Neuronal stem cell (in vitro differentiated cells): ENCODE results near the gene PDE8A.

Source experiments
- DNase-seq: peaks from one replicate; pipeline ENCODE4 v3.0.0-alpha.2; 2013; ENCODE audit warnings: low spot score
- H2AFZ ChIP-seq: one replicate; pipeline ENCODE4 v1.6.1; 2013; ENCODE audit warnings: mild to moderate bottlenecking, low read length, inconsistent platforms
- H2AK5ac ChIP-seq: 2 replicates; pipeline ENCODE4 v1.6.1; 2013; ENCODE audit warnings: low read depth, mild to moderate bottlenecking, inconsistent platforms, low read length, moderate library complexity, mixed read lengths
- H2BK120ac ChIP-seq: 2 replicates; pipeline ENCODE4 v1.6.1; 2013; ENCODE audit warnings: low read depth, mild to moderate bottlenecking, inconsistent platforms, low read length, moderate library complexity, mixed read lengths
- H2BK12ac ChIP-seq: one replicate; pipeline ENCODE4 v1.6.1; 2013; ENCODE audit warnings: low read length, inconsistent platforms
- H2BK15ac ChIP-seq: 2 replicates; pipeline ENCODE4 v1.6.1; 2013; ENCODE audit warnings: mild to moderate bottlenecking, low read length, inconsistent platforms, mixed read lengths
- H2BK5ac ChIP-seq: one replicate; pipeline ENCODE4 v1.6.1; 2013; ENCODE audit warnings: inconsistent platforms, mild to moderate bottlenecking, low read length, moderate library complexity
- H3K14ac ChIP-seq: one replicate; pipeline ENCODE4 v1.6.1; 2013; ENCODE audit warnings: low read length, inconsistent platforms
- H3K18ac ChIP-seq: 2 replicates; pipeline ENCODE4 v1.6.1; 2013; ENCODE audit warnings: low read length, inconsistent platforms
- H3K23ac ChIP-seq: 2 replicates; pipeline ENCODE4 v1.6.1; 2013; ENCODE audit warnings: low read depth, mild to moderate bottlenecking, mixed read lengths, low read length, inconsistent platforms; ENCODE audit not compliant: poor library complexity
- H3K27ac ChIP-seq: replicated peaks from 3 replicates; pipeline ENCODE4 v1.5.1; 2013; ENCODE audit warnings: low read length, inconsistent platforms
- H3K27me3 ChIP-seq, 3 experiments: 2 replicates each; pipeline ENCODE4 v1.6.1; 2013; ENCODE audit warnings: low read length in 3 of 3, mild to moderate bottlenecking in 2 of 3, inconsistent platforms in 1 of 3, low read depth in 1 of 3, mixed read lengths in 1 of 3, moderate library complexity in 1 of 3; ENCODE audit not compliant: control insufficient read depth in 3 of 3, insufficient read depth in 3 of 3
- H3K36me3 ChIP-seq, 2 donors: replicated peaks in 1 of 2; 2 replicates each; pipeline ENCODE4 v1.6.1; 2013; ENCODE audit warnings: low read length in 2 of 2; ENCODE audit not compliant: control insufficient read depth in 2 of 2, insufficient read depth in 2 of 2
- H3K4ac ChIP-seq: 2 replicates; pipeline ENCODE4 v1.6.1; 2013; ENCODE audit warnings: inconsistent platforms, mild to moderate bottlenecking, low read length, moderate library complexity
- H3K4me1 ChIP-seq, 2 donors: 1 replicate in 1 of 2; 2 replicates in 1 of 2; pipeline ENCODE4 v1.6.1; 2013; ENCODE audit warnings: low read length in 2 of 2, low read depth in 1 of 2; ENCODE audit not compliant: control insufficient read depth in 2 of 2, insufficient read depth in 1 of 2
- H3K4me2 ChIP-seq: one replicate; pipeline ENCODE4 v1.6.1; 2013; ENCODE audit warnings: mild to moderate bottlenecking, low read length, inconsistent platforms; ENCODE audit not compliant: insufficient read depth, poor library complexity, severe bottlenecking
- H3K4me3 ChIP-seq, 2 donors: 2 replicates each; pipeline ENCODE4 v1.5.1; 2013; ENCODE audit warnings: low read length in 2 of 2, mild to moderate bottlenecking in 2 of 2, inconsistent platforms in 1 of 2, moderate library complexity in 1 of 2
- H3K79me1 ChIP-seq: one replicate; pipeline ENCODE4 v1.6.1; 2013; ENCODE audit warnings: low read depth, mild to moderate bottlenecking, inconsistent platforms, low read length, moderate library complexity
- H3K9ac ChIP-seq: one replicate; pipeline ENCODE4 v1.6.1; 2013; ENCODE audit warnings: mild to moderate bottlenecking, low read depth, low read length, inconsistent platforms; ENCODE audit not compliant: poor library complexity
- H3K9me3 ChIP-seq, 2 donors: replicated peaks in 1 of 2; 2 replicates each; pipeline versions ENCODE3 to v1.6.1; 2013; ENCODE audit warnings: low read length in 2 of 2, mild to moderate bottlenecking in 2 of 2, inconsistent platforms in 1 of 2, low read depth in 1 of 2, mixed read lengths in 1 of 2, moderate library complexity in 1 of 2; ENCODE audit not compliant: control insufficient read depth in 2 of 2, insufficient read depth in 1 of 2
- H4K8ac ChIP-seq: one replicate; pipeline ENCODE4 v1.6.1; 2013; ENCODE audit warnings: low read depth, mild to moderate bottlenecking, inconsistent platforms, low read length, moderate library complexity
- H4K91ac ChIP-seq: one replicate; pipeline ENCODE4 v1.6.1; 2013; ENCODE audit warnings: low read length, low read depth, mild to moderate bottlenecking, inconsistent platforms; ENCODE audit not compliant: poor library complexity
- WGBS, 2 donors: extraction: QIAGEN DNeasy Blood & Tissue Kit; methylation state at CpG; one replicate each; pipeline ENCODE4 v1.1.7; 2013; ENCODE audit warnings: missing lambda C conversion rate in 2 of 2, mixed read lengths in 1 of 2; ENCODE audit not compliant: insufficient read length in 2 of 2, insufficient replicate concordance in 1 of 2; ENCODE audit errors: extremely low coverage in 2 of 2; 5-methylcytosine and 5-hydroxymethylcytosine counted together

Gene PDE8A

GRCh38 chr15:85149465-85150129, 167.9 kb downstream of the PDE8A start:
- Histone ChIP-seq H3K4me3 (no peak overlapping the region), H3K27me3 (no peaks in the 10 kb centered on the region), H2BK5ac (no peak overlapping the region), H3K14ac (no peak overlapping the region), H3K4ac (no peak overlapping the region), H3K9ac (no peak overlapping the region), H3K79me1 (no peaks in the 10 kb centered on the region), H3K36me3 (no peaks in the 10 kb centered on the region), H2AK5ac (no peak overlapping the region), H2BK15ac (no peak overlapping the region), H3K9me3 (no peaks in the 10 kb centered on the region), H2AFZ (no peak overlapping the region), H3K18ac (no peak overlapping the region), H3K27ac (no peak overlapping the region), H3K4me1 (no peaks in the 10 kb centered on the region), H2BK120ac (no peak overlapping the region), H4K91ac (no peak overlapping the region), H2BK12ac (no peak overlapping the region), H4K8ac (no peak overlapping the region), H3K23ac (no peak overlapping the region), H3K4me2 (no peak overlapping the region)
- WGBS, 2 donors = no CpG with 5 or more reads among the region's 5 CpGs
- no peak for DNase-seq

DNA sequence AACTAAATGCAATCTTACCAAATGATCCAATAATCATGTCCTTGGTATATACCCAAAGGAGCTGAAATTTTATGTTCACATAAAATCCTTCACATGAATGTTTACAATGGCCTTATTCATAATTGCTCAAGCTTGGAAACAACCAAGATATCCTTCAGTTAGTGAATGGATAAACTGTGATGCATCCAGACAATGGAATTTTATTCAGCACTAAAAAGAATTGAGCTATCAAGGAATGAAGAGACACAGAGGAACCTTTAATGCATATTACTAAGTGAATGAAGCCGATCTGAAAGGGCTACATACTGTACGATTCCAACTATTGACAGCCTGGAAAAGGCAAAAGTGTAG, 168.4 kb downstream of the PDE8A start:
- no CpG with 5 or more reads among the region's 2 CpGs for WGBS, 2 donors
- no peak overlapping the region for H3K9ac ChIP-seq
- H2BK120ac ChIP-seq = no peak overlapping the region
- H3K4me3 ChIP-seq = no peak overlapping the region
- no peak overlapping the region for H4K8ac ChIP-seq
- H2AK5ac ChIP-seq = no peak overlapping the region
- no peak overlapping the region for H3K18ac ChIP-seq
- H3K4ac ChIP-seq = no peak overlapping the region
- H3K27ac ChIP-seq = no peak overlapping the region
- H3K79me1 ChIP-seq = no peaks in the 10 kb centered on the region
- no peaks in the 10 kb centered on the region for H3K4me1 ChIP-seq
- no peak overlapping the region for H2BK5ac ChIP-seq
- no peak overlapping the region for H2BK12ac ChIP-seq
- no peak overlapping the region for H3K4me2 ChIP-seq
- no peak overlapping the region for H2BK15ac ChIP-seq
- H3K27me3 ChIP-seq = no peaks in the 10 kb centered on the region
- H3K36me3 ChIP-seq = no peaks in the 10 kb centered on the region
- no peak overlapping the region for H3K14ac ChIP-seq
- H4K91ac ChIP-seq = no peak overlapping the region
- no peaks in the 10 kb centered on the region for H3K9me3 ChIP-seq
- DNase-seq = no peak
- no peak overlapping the region for H3K23ac ChIP-seq
- H2AFZ ChIP-seq = no peak overlapping the region

DNA sequence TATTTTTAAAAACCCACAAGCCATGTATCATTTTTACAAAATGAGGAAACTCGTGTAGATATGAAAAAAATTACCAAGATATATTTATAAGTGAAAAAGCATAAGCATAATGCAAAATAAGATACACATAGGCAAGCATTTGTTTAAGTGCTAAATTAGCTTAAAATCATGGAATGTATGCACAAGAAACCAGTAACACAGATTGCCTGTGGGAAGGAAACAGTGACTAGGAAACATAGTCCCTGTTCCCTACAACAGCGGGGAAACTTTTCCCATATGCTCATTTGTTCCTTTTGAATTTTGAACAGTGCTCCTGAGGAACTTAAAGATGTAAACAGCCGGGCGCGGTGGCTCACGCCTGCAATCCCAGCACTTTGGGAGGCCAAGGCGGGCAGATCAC, 169.5 kb downstream of the PDE8A start:
- no peak overlapping the region for H3K27ac ChIP-seq
- no peak overlapping the region for H3K23ac ChIP-seq
- no peak overlapping the region for H2BK5ac ChIP-seq
- H3K4ac ChIP-seq = no peak overlapping the region
- H3K9me3 ChIP-seq = no peaks in the 10 kb centered on the region
- DNase-seq = no peak
- no peak overlapping the region for H3K4me3 ChIP-seq
- no peak overlapping the region for H2BK12ac ChIP-seq
- no peak overlapping the region for H3K9ac ChIP-seq
- no CpG with 5 or more reads among the region's 7 CpGs for WGBS, 2 donors
- no peak overlapping the region for H2AFZ ChIP-seq
- no peaks in the 10 kb centered on the region for H3K79me1 ChIP-seq
- H3K4me2 ChIP-seq = no peak overlapping the region
- no peaks in the 10 kb centered on the region for H3K36me3 ChIP-seq
- H4K91ac ChIP-seq = no peak overlapping the region
- H3K27me3 ChIP-seq = peaks cover 0 to 1% (median 0%) of the 10 kb centered on the region in 3 experiments
- no peak overlapping the region for H2BK120ac ChIP-seq
- no peak overlapping the region for H3K14ac ChIP-seq
- H4K8ac ChIP-seq = no peak overlapping the region
- H2BK15ac ChIP-seq = no peak overlapping the region
- no peak overlapping the region for H3K18ac ChIP-seq
- H2AK5ac ChIP-seq = no peak overlapping the region
- no peaks in the 10 kb centered on the region for H3K4me1 ChIP-seq

- no peak overlapping the region for H2BK15ac ChIP-seq
- H2BK5ac ChIP-seq = no peak overlapping the region
- H3K14ac ChIP-seq = no peak overlapping the region
- H2AFZ ChIP-seq = no peak overlapping the region
- no peak overlapping the region for H2BK120ac ChIP-seq
- no peaks in the 10 kb centered on the region for H3K4me1 ChIP-seq
- H3K36me3 ChIP-seq = no peaks in the 10 kb centered on the region
- DNase-seq = no peak
- no CpG with 5 or more reads among the region's 3 CpGs for WGBS, 2 donors
- no peak overlapping the region for H3K18ac ChIP-seq
- H3K27ac ChIP-seq = no peak overlapping the region
- no peak overlapping the region for H2AK5ac ChIP-seq
- no peaks in the 10 kb centered on the region for H3K9me3 ChIP-seq
- H4K91ac ChIP-seq = no peak overlapping the region
- no peak overlapping the region for H3K4me3 ChIP-seq
- H3K23ac ChIP-seq = no peak overlapping the region
- H2BK12ac ChIP-seq = no peak overlapping the region
- H3K4ac ChIP-seq = no peak overlapping the region
- H3K4me2 ChIP-seq = no peak overlapping the region
- H4K8ac ChIP-seq = no peak overlapping the region
- H3K27me3 ChIP-seq = peaks cover 0 to 3% (median 0%) of the 10 kb centered on the region in 3 experiments
- H3K9ac ChIP-seq = no peak overlapping the region
- no peaks in the 10 kb centered on the region for H3K79me1 ChIP-seq
Observed at GRCh38 chr15:85151861-85152260, 170.2 kb downstream of the PDE8A start.
